ENCODE results near the gene BCL2L1. TPM values are rescaled to one million over a fixed set of nuclear protein-coding genes. Genes with fewer than 3 reads are reported as not detected.
A peak's percentile ranks its signal among the peaks of the same experiment; 100 is the strongest.

Gene BCL2L1
- total RNA-seq, 1 experiment from 2014 or later, result 368 TPM

- DNase-seq (ENCODE audit: low read depth), result no peak
These were observed 12.7 kb downstream of the BCL2L1 start for GRCh38 chr20:31709939-31710338.

GRCh38 chr20:31708736-31709534 is 13.7 kb downstream of the BCL2L1 start:
- DNase-seq (ENCODE audit: low read depth), result no peak

- DNase-seq (ENCODE audit: low read depth), result peak; percentile 80
These were observed 14.5 kb downstream of the BCL2L1 start for GRCh38 chr20:31707994-31708735.

GRCh38 chr20:31707258-31707615 is 15.4 kb downstream of the BCL2L1 start:
- no peak for DNase-seq (ENCODE audit: low read depth)

GRCh38 chr20:31706607-31707257 is 15.9 kb downstream of the BCL2L1 start:
- DNase-seq (ENCODE audit: low read depth), result no peak

DNA sequence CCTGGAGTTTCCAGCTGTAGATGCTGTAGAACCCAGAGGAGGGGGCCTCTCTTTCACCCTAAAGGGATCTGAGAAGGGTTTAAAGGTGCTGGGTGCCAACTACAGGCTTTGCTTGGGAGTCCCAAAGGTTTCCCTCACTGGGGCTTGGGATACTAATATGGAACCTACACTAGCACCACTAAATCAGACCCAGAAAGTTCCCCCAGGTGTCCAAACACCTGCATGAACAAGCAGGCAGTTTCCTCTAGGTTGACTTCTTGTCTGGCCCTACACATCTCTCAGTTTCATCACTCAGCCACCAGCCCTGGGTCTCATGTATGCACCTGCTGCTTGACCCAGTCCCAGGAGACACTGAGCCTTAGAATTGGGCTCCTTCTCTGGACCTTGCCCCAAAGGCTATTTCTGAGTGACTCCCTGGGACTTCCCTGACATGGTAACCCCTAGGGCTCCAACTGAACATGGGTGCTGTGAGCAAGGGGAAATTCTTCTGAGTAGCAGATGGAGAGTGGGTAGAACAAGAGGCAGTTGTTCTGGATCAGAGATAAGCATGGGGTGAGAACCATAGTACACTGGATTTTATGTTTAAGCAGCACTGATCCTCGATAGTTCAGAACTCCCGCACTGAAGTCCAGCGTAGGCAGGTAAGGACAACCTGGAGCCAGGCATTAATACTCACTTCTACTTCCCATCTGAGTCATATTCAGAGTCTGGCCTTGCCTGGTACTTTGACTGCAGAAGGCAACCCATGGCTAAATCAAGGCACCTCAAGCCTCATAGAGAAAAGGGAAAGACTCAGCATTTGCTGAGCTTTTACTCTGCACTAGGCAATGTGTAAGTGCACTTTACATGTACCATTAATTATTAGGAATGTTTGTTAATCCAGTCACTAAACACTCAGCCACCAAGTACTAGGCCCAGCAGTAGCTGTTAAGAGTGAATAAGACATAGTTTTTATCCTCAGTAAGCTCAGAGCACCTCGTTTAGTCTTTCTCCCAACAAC is 16.8 kb downstream of the BCL2L1 start:
- no peak for DNase-seq (ENCODE audit: low read depth)

DNA sequence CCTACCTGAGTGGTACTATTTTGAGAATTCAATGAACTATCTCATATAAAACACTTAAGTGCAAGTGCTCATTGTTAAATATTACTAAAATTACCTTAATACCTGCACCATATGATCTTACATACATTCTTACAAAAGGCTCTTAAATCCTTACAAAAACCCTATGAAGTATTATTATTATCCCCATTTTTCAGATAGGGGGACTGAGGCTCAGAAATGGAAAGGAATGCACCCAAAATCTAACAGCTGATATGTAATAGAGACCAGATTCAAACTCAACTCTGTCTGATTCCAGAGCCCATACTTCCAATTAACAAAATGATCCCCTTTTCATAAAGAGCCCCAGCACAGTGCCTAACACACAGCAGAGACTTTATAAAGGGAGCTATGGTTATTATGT is 17.5 kb downstream of the BCL2L1 start:
- no peak for DNase-seq (ENCODE audit: low read depth)

DNA sequence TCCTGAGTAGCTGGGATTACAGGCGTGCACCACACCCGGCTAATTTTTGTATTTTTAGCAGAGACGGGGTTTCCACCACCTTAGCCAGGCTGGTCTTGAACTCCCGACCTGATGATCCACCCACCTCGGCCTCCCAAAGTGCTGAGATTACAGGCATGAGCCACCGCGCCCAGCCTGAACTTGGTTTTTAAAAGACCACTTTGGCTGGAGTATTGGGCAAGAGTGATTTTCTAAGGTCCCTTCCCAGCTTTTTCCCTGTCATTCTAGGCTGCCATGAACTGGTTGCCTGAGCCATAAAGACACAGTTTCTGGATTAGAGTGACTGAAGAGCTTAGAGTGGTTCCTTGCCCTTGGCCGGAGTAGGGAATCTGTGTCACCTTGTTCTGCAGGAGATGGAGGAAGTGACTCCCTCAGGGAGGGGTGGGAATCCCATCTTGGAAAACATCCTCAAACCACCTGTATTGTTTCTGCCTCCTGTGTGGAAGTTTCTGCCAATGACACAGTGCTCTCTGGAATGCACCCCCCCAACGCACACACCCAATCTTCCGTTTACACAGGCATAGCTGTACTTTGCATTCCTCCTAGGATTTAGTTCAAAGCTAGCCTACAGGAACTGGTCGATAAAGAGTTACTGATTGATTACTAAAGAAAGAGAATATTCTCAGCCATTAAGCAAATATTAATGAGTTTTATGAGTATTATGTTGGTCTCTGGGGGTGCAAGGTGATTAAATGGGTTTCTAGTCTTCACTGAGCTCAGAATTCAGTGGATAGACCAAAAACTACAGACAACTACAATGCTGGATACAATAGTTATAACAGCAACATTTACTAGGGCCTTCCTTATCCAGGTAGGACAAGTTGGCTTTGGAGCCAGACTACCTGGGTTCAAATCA is 18.2 kb downstream of the BCL2L1 start:
- peak; percentile 49 for DNase-seq (ENCODE audit: low read depth)

DNA sequence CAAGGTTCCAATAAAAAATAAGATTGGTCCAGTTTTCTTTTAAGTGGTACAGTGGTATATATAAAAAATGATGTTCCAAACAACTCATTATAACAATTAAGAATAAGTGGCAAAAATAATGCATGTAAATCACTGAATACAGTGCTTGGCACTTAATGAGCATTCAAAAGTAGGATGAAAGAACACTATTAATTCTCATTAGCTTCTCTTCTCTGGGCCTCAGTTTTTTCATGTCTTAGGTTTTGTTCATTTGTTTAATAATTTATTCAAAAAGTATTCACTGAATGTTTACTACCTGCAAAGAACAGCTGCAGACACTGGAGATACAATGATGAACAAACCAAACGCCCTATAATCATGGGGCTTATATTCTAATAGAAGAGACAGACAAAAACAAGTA is 21.1 kb downstream of the BCL2L1 start:
- no peak for DNase-seq (ENCODE audit: low read depth)

- no peak for DNase-seq (ENCODE audit: low read depth)
These were observed 21.9 kb downstream of the BCL2L1 start for GRCh38 chr20:31700747-31701146.

- DNase-seq (ENCODE audit: low read depth), result no peak
These were observed 22.6 kb downstream of the BCL2L1 start for GRCh38 chr20:31699801-31700728.

- DNase-seq (ENCODE audit: low read depth), result peak; percentile 99
These were observed 23.6 kb downstream of the BCL2L1 start for GRCh38 chr20:31698803-31699718.

DNA sequence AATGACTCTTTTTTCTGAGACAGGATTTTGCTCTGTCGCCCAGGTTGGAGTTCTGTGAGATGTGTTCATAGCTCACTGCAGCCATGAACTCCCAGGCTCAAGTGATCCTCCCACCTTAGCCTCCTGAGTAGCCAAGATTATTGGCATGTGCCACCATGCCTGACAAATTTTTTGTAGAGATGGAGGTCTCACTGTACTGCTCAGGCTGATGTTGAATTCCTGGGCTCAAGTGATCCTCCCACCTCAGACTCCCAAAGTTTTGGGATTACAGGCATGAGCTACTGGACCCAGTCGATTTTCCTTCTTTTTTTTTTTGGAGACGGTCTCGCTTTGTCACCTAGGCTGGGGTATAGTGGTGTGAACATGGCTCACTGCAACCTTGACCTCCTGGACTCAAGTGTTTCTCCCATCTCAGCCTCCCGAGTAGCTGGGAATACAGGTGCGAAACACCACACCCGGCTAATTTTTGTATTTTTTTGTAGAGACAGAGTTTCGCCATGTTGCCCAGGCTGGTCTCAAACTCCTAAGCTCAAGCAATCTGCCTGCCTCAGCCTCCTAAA is 24.3 kb downstream of the BCL2L1 start:
- DNase-seq (ENCODE audit: low read depth), result no peak

DNA sequence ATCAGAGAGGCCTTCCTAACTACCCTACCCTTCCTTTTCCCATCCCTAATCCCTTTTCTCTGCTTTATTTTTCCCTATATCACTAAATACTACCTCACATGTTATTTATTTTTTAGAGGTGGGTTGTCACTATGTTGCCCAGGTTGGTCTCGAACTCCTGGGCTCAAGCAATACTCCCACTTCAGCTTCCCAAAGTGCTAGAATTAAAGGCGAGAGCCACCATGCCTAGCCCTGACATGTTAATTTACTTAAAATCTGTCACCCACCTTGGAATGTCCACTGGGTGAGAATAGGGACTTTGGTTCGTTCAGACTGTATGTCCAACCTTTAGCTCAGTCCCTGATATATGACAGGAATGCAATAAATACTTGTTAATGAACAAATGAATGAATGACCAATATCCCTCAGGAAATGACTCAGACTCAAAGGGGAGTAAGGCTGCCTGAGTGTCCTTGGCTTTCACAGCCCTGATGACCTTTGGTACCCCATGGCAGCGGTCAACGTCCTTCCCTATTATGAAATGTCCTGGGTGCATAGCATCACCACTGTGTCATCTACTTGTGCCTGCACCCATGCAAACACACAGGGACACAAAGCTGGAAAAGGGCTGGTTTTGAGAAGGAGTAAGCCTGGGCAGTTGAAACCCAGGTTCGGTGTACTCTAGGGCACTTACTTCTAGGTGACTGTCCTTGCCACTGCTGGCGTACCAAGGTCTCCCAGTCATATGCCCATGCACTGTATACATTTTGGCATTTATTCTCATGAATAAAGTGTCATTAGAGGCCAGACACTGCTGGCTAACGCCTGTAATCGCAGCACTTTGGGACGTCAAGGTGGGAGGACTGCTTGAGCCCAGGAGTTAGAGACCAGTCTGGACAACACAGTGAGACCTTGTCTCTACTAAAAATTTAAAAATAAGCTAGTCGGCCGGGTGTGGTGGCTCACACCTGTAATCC is 26.5 kb downstream of the BCL2L1 start:
- peak; percentile 96 for DNase-seq (ENCODE audit: low read depth)

- DNase-seq (ENCODE audit: low read depth), result no peak
These were observed 27.6 kb downstream of the BCL2L1 start for GRCh38 chr20:31694842-31695593.
